Stimulated activated CD8-positive, alpha-beta memory T cell treated with anti-CD3 and anti-CD28 coated beads, Interleukin-12 subunit alpha, Interleukin-12 subunit beta, amount 100 ng/mL, for 24 hours (primary cell): ENCODE data around the gene NPC1L1.

Source experiments
- DNase-seq: peaks from one replicate; pipeline ENCODE4 v3.0.0-alpha.2; 2020; ENCODE audit errors: extremely low read depth

The NPC1L1 gene

GRCh38 chr7:44472843-44473242, 68.3 kb downstream of the NPC1L1 start:
- DNase-seq, result no peak

- no peak for DNase-seq
Observed at GRCh38 chr7:44471850-44472249, 69.3 kb downstream of the NPC1L1 start.

- DNase-seq, result no peak
Observed at GRCh38 chr7:44471436-44471835, 69.7 kb downstream of the NPC1L1 start.

- DNase-seq, result no peak
Observed at GRCh38 chr7:44470628-44471245, 70.4 kb downstream of the NPC1L1 start.

- no peak for DNase-seq
Observed at GRCh38 chr7:44470135-44470479, 71.0 kb downstream of the NPC1L1 start.

- no peak for DNase-seq
Observed at GRCh38 chr7:44469461-44470134, 71.5 kb downstream of the NPC1L1 start.

- DNase-seq, result no peak
Observed at GRCh38 chr7:44467217-44467548, 73.9 kb downstream of the NPC1L1 start.

GRCh38 chr7:44466300-44467216, 74.6 kb downstream of the NPC1L1 start:
- DNase-seq, result no peak

- DNase-seq, result no peak
Observed at GRCh38 chr7:44465490-44465889, 75.6 kb downstream of the NPC1L1 start.

- no peak for DNase-seq
Observed at GRCh38 chr7:44463169-44463808, 77.8 kb downstream of the NPC1L1 start.
